CD4-positive, alpha-beta T cell (primary cell): Measurements from ENCODE around the gene MACC1. TPM values are rescaled to one million over a fixed set of nuclear protein-coding genes. Genes with fewer than 3 reads are reported as not detected.

ENCODE experiments used
- ATAC-seq: fragments of 200-7000 bp; cut with Tn5 transposase; one replicate; pipeline ENCODE4 v1.10.0; 2022; ENCODE audit warnings: mild to moderate bottlenecking; ENCODE audit not compliant: poor library complexity
- CTCF ChIA-PET: fragments of 350-600 bp; sonication (Branson Sonifier 250); formaldehyde crosslinking; loops from one replicate; lab custom pipeline; 2021; ENCODE audit warnings: antibody characterized with exemption, inconsistent platforms; lab: Charles Lee
- POLR2A ChIA-PET: fragments of 350-600 bp; sonication (Branson Sonifier 250); formaldehyde crosslinking; loops from one replicate; lab custom pipeline; 2021; ENCODE audit warnings: antibody characterized with exemption, inconsistent platforms; lab: Charles Lee
- DNase-seq, 14 experiments: peaks; one replicate each; pipeline ENCODE4 v3.0.0-alpha.2; 2013 to 2020; ENCODE audit warnings: mixed read lengths in 2 of 14
- H3K27ac ChIP-seq, 2 donors: one replicate each; pipeline versions ENCODE4 v1.5.1 to v1.7.0; 2013; ENCODE audit warnings: low read length in 2 of 2, low read depth in 1 of 2, mild to moderate bottlenecking in 1 of 2
- H3K27me3 ChIP-seq, 2 experiments: 1 replicate in 1 of 2; 2 replicates in 1 of 2; pipeline versions ENCODE4 v1.6.1 to v1.7.0; 2013; ENCODE audit warnings: low read length in 2 of 2, control low read depth in 1 of 2, mild to moderate bottlenecking in 1 of 2, moderate library complexity in 1 of 2; ENCODE audit not compliant: insufficient read depth in 2 of 2, control insufficient read depth in 1 of 2
- H3K36me3 ChIP-seq: one replicate; pipeline ENCODE4 v1.6.1; 2013; ENCODE audit warnings: low read length, control low read depth; ENCODE audit not compliant: insufficient read depth
- H3K4me1 ChIP-seq: one replicate; pipeline ENCODE4 v1.6.1; 2013; ENCODE audit warnings: low read length, control low read depth; ENCODE audit not compliant: insufficient read depth
- H3K4me3 ChIP-seq: one replicate; pipeline ENCODE4 v1.5.1; 2013; ENCODE audit warnings: mild to moderate bottlenecking, low read length, moderate library complexity
- H3K9me3 ChIP-seq, 2 experiments: 1 replicate in 1 of 2; 2 replicates in 1 of 2; pipeline versions ENCODE4 v1.6.1 to v1.7.0; 2013; ENCODE audit warnings: low read length in 2 of 2, mild to moderate bottlenecking in 2 of 2, control low read depth in 1 of 2, moderate library complexity in 1 of 2; ENCODE audit not compliant: control insufficient read depth in 1 of 2, insufficient read depth in 1 of 2
- H3K27ac Mint-ChIP-seq: one replicate; pipeline ENCODE4 v1.8.0; 2020; ENCODE audit warnings: mixed read lengths
- H3K27me3 Mint-ChIP-seq: one replicate; pipeline ENCODE4 v1.8.0; 2021; ENCODE audit warnings: mixed read lengths
- H3K36me3 Mint-ChIP-seq: one replicate; pipeline ENCODE4 v1.8.0; 2021; ENCODE audit warnings: low read depth, mixed read lengths
- H3K4me1 Mint-ChIP-seq: one replicate; pipeline ENCODE4 v1.8.0; 2021; ENCODE audit warnings: low read depth, mixed read lengths
- H3K4me3 Mint-ChIP-seq: one replicate; pipeline ENCODE4 v1.8.0; 2020; ENCODE audit warnings: mild to moderate bottlenecking, mixed read lengths
- H3K9me3 Mint-ChIP-seq: one replicate; pipeline ENCODE4 v1.8.0; 2020; ENCODE audit warnings: mixed read lengths
- intact Hi-C, 2 experiments: fragments of 100-400 bp; cut with DNase I in 1 of 2; cut with micrococcal nuclease in 1 of 2; formaldehyde crosslinking; loops; one replicate each; pipeline versions ENCODE4 v1.15.1 to v1.9.0; 2023 to 2025; cut with DNase I, micrococcal nuclease
- total RNA-seq, 174 experiments: library from RNA in 2 of 174; stranded (reverse) in 2 of 174; gene quantifications; one replicate each; pipeline ENCODE4 v1.2.3 and lab custom pipeline; 2021 to 2026
- TF ChIP-seq, protein P1 (sequence below): fragments of 200-600 bp; IDR thresholded peaks from one replicate; pipeline ENCODE4 v1.8.0; 2022; ENCODE audit warnings: antibody characterized with exemption, mild to moderate bottlenecking

The MACC1 gene
- total RNA-seq, 2 experiments from 2014 or later: 0.05 to 0.14 TPM

DNA sequence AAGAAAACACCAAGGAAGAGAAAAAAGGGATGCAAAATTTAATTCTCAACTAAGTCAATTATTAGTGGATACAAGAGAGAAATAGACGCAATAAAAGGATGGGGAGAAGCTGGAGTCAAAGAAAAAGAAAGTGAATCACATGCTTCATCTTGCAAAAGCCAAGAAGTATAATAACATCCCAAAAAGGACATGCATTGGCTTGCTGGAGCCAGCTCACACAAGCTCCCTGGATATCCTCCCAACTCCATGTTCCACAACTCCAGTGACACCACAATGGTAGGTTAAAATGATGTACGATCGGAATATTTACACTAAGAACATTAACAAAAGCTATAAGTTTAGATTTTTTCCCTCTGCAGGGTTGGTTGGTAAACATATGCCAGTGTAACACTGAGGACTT, 72.4 kb downstream of the MACC1 start:
- DNase-seq (no peak), ATAC-seq (no peak)
- Mint-ChIP-seq H3K4me3 (no peak overlapping the region), H3K9me3 (no peaks in the 10 kb centered on the region), H3K27ac (no peak overlapping the region), H3K4me1 (no peaks in the 10 kb centered on the region), H3K36me3 (no peaks in the 10 kb centered on the region), H3K27me3 (no peaks in the 10 kb centered on the region)
- Histone ChIP-seq H3K27ac (no peak overlapping the region), H3K36me3 (no peaks in the 10 kb centered on the region), H3K4me1 (no peaks in the 10 kb centered on the region), H3K4me3 (no peak overlapping the region), H3K27me3 (no peaks in the 10 kb centered on the region), H3K9me3 (no peaks in the 10 kb centered on the region)
- intact Hi-C loops: no loop called here
- ChIA-PET CTCF (no interaction called here), POLR2A (no interaction called here)
- TF ChIP-seq, protein P1, sequence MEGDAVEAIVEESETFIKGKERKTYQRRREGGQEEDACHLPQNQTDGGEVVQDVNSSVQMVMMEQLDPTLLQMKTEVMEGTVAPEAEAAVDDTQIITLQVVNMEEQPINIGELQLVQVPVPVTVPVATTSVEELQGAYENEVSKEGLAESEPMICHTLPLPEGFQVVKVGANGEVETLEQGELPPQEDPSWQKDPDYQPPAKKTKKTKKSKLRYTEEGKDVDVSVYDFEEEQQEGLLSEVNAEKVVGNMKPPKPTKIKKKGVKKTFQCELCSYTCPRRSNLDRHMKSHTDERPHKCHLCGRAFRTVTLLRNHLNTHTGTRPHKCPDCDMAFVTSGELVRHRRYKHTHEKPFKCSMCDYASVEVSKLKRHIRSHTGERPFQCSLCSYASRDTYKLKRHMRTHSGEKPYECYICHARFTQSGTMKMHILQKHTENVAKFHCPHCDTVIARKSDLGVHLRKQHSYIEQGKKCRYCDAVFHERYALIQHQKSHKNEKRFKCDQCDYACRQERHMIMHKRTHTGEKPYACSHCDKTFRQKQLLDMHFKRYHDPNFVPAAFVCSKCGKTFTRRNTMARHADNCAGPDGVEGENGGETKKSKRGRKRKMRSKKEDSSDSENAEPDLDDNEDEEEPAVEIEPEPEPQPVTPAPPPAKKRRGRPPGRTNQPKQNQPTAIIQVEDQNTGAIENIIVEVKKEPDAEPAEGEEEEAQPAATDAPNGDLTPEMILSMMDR: no peak

DNA sequence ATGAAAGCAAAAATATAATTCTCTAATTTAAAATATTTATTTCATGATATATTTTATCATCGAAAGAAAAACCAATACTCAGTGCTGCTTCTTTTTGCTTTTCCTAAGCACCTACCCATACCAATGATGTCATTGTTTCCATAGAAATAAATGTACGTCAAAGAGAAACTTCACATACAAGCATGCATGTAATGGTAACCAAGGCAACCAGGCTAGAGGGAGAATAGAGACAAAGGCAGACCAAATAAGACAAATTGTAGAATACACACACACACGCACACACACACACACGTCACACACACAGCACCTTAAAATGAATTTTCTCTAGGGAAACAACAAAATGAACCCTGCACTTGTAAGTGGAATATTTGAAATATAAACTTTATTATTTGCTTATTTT, 75.5 kb downstream of the MACC1 start:
- Histone ChIP-seq H3K27ac (no peak overlapping the region), H3K4me1 (no peaks in the 10 kb centered on the region), H3K4me3 (no peak overlapping the region), H3K27me3 (no peaks in the 10 kb centered on the region), H3K36me3 (no peaks in the 10 kb centered on the region), H3K9me3 (no peaks in the 10 kb centered on the region)
- Mint-ChIP-seq H3K9me3 (no peaks in the 10 kb centered on the region), H3K4me3 (no peak overlapping the region), H3K27me3 (no peaks in the 10 kb centered on the region), H3K4me1 (no peaks in the 10 kb centered on the region), H3K27ac (no peak overlapping the region), H3K36me3 (no peaks in the 10 kb centered on the region)
- ChIA-PET CTCF (no interaction called here), POLR2A (no interaction called here)
- no peak for DNase-seq
- intact Hi-C loops: no loop called here
- TF ChIP-seq, protein P1: no peak
- no peak for ATAC-seq

DNA sequence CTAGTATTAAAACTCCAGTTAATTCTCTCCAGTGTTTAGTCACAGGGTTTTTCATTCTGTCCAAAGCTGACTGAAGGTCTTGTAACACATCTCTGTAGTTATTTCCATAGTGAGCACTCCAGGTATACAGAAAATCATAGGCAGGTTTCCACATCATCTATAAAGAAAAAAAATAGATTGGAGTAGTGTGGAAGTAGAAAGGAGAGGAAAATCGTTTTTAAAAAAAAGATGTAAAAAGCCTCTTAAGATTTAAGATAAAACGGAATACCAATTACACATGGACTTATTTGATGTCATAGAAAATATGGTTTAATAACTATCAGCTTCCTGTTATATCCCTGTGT, 76.2 kb downstream of the MACC1 start:
- ATAC-seq (no peak), DNase-seq (no peak)
- no peak overlapping the region for H3K4me3 Mint-ChIP-seq
- H3K4me1 Mint-ChIP-seq: no peaks in the 10 kb centered on the region
- H3K27ac Mint-ChIP-seq: no peak overlapping the region
- Histone ChIP-seq H3K27me3 (no peaks in the 10 kb centered on the region), H3K36me3 (no peaks in the 10 kb centered on the region), H3K27ac (no peak overlapping the region), H3K4me1 (no peaks in the 10 kb centered on the region), H3K9me3 (no peaks in the 10 kb centered on the region), H3K4me3 (no peak overlapping the region)
- TF ChIP-seq, protein P1: no peak
- ChIA-PET CTCF (no interaction called here), POLR2A (no interaction called here)
- no peaks in the 10 kb centered on the region for H3K27me3 Mint-ChIP-seq
- H3K36me3 Mint-ChIP-seq: no peaks in the 10 kb centered on the region
- H3K9me3 Mint-ChIP-seq: no peaks in the 10 kb centered on the region
- intact Hi-C loops: no loop called here
